ENCODE results near the gene FNDC7.

Gene FNDC7

DNA sequence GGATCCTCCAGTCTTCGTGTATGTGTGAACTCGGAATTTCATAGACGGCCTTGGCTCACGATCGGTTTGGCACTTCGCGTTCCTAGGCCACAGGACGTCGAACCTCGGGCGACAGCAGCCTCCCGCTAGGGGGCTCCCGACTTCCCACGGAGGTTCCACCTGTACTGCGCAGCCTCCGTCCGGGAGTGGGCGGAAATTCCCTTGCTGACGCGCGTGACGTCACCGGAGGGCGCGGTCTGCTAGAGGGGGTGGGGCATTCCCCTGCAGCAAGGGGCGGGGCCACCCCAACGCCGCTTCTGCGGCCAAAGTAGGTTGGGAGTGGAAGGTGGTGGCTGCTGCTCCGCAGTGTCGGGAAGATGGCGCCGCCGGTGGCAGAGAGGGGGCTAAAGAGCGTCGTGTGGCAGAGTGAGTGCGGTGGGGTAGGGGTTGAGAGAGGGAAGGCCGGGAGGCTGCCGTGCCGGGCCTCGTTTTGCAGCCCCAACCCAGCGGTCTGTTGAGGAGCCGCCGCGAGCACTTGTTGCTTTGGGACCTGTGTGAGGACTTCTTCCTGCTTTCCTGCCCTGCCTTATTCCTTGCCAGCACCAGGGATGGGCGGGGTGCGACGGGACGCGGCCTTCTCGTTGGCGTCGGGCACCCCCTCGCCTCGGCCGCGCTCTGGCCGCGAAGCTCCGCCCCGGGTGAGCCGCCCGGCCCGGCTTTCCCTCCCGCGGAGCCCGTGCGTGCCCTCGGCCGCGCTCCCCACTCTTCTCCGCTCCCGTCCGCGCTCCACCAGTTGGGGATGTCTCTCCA is 33.9 kb downstream of the FNDC7 start, which contains the start of gene STXBP3 (continued):
- TF ChIP-seq ZNF157 (tag by site-specific recombination; IDR thresholded peaks at IDR 0.05) (0 out of 2 replicates have a peak, but pooled peaks have one; percentile 7), ZNF561 (tag by site-specific recombination; IDR thresholded peaks at IDR 0.05; ENCODE audit: borderline replicate concordance) (0 out of 2 replicates have a peak, but pooled peaks have one; percentile 45), SCRT2 (tag by site-specific recombination; IDR thresholded peaks at IDR 0.05) (peak; percentile 100), AEBP2 (tag by site-specific recombination; IDR thresholded peaks at IDR 0.05; ENCODE audit: borderline replicate concordance) (0 out of 2 replicates have a peak, but pooled peaks have one; percentile 48), ZNF510 (tag by site-specific recombination; IDR thresholded peaks at IDR 0.05; ENCODE audit: insufficient replicate concordance) (no peak), ZBTB7A (tag by site-specific recombination; IDR thresholded peaks at IDR 0.05; ENCODE audit: low read depth) (peak; percentile 91), KLF16 (tag by site-specific recombination; IDR thresholded peaks at IDR 0.05) (peak; percentile 97), ZBTB48 (tag by site-specific recombination; IDR thresholded peaks at IDR 0.05) (peak; percentile 48; the same call in 1 of the 2 replicates), ZFP69B (tag by site-specific recombination; IDR thresholded peaks at IDR 0.05) (peak; percentile 63; the same call in 1 of the 2 replicates), ZNF433 (tag by site-specific recombination; IDR thresholded peaks at IDR 0.05; ENCODE audit: low read depth) (no peak; the same call in 1 of the 2 replicates), ZBTB20 (tag by site-specific recombination; IDR thresholded peaks at IDR 0.05) (peak; percentile 89), ZNF692 (tag by site-specific recombination; IDR thresholded peaks at IDR 0.05) (peak; percentile 83; the same call in 1 of the 2 replicates), ZNF555 (tag by site-specific recombination; conservative IDR thresholded peaks at IDR 0.05) (no peak), ZNF398 (tag by site-specific recombination; IDR thresholded peaks at IDR 0.05) (peak; percentile 66), ZNF175 (tag by site-specific recombination; IDR thresholded peaks at IDR 0.05) (no peak), ZNF837 (tag by site-specific recombination; IDR thresholded peaks at IDR 0.05) (no peak), ZNF146 (tag by site-specific recombination; IDR thresholded peaks at IDR 0.05) (0 out of 2 replicates have a peak, but pooled peaks have one; percentile 37), ZNF184 (tag by site-specific recombination; IDR thresholded peaks at IDR 0.05) (0 out of 2 replicates have a peak, but pooled peaks have one; percentile 12), ZBTB26 (tag by site-specific recombination; optimal IDR thresholded peaks at IDR 0.05) (peak; percentile 87), ZNF777 (tag by site-specific recombination; IDR thresholded peaks at IDR 0.05; ENCODE audit: borderline replicate concordance) (peak; percentile 96), ZNF266 (tag by site-specific recombination; IDR thresholded peaks at IDR 0.05; ENCODE audit: low read depth) (no peak), ZNF677 (tag by site-specific recombination; IDR thresholded peaks at IDR 0.05) (no peak), ZNF514 (tag by site-specific recombination; IDR thresholded peaks at IDR 0.05) (no peak), ZNF670 (tag by site-specific recombination; IDR thresholded peaks at IDR 0.05; ENCODE audit: low read depth) (no peak), ZBTB11 (tag by site-specific recombination; conservative IDR thresholded peaks at IDR 0.05; ENCODE audit: low read depth) (peak; percentile 34)
- TF ChIP-seq, protein P1, sequence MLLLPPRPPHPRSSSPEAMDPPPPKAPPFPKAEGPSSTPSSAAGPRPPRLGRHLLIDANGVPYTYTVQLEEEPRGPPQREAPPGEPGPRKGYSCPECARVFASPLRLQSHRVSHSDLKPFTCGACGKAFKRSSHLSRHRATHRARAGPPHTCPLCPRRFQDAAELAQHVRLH (tag by site-specific recombination; IDR thresholded peaks at IDR 0.05): peak; percentile 41; the same call in 1 of the 2 replicates
- TF ChIP-seq, protein P2, sequence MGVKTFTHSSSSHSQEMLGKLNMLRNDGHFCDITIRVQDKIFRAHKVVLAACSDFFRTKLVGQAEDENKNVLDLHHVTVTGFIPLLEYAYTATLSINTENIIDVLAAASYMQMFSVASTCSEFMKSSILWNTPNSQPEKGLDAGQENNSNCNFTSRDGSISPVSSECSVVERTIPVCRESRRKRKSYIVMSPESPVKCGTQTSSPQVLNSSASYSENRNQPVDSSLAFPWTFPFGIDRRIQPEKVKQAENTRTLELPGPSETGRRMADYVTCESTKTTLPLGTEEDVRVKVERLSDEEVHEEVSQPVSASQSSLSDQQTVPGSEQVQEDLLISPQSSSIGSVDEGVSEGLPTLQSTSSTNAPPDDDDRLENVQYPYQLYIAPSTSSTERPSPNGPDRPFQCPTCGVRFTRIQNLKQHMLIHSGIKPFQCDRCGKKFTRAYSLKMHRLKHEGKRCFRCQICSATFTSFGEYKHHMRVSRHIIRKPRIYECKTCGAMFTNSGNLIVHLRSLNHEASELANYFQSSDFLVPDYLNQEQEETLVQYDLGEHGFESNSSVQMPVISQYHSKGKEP (tag by site-specific recombination; IDR thresholded peaks at IDR 0.05): no peak

Measured in HEK293 (cell line).